NK-92 (cell line): Measurements from ENCODE around the gene CABCOCO1.
"Not testable (repeated sequence)": the region's sequence is repeated elsewhere in the genome, so short reads cannot be mapped to it uniquely, and the experiment has no call there.

Experiments
- DNase-seq: peaks from one replicate; lab custom pipeline; 2025; ENCODE audit not compliant: unreplicated experiment; lab: John Stamatoyannopoulos, UW

CABCOCO1 gene

DNA sequence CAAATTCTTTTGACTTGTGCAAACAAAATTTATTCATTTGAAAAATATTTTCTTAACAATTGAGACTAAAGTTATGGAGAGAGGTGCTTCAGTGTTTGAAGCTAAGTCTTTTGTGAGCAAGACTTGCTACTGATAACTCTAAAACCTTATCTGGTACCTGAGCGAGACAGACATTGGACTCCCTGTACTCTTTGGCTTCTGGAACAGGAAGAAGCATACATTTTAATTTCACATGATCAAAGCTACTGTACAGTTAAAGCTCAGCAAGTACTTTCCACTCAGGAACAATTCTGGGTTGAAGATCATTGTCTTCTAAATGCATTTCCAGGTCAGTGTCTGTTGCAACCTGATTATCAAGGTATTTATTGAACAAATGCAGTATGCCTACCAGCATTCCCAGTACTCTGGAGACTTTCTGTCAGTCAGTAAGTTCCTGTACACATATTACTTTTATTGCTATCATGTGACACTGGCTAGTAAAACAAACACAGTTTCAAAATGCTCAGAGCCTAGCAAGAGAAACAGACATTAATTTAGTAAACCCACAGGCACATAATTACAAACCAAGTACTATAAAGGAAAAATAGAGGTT is 42.4 kb downstream of the CABCOCO1 start:
- no peak for DNase-seq

DNA sequence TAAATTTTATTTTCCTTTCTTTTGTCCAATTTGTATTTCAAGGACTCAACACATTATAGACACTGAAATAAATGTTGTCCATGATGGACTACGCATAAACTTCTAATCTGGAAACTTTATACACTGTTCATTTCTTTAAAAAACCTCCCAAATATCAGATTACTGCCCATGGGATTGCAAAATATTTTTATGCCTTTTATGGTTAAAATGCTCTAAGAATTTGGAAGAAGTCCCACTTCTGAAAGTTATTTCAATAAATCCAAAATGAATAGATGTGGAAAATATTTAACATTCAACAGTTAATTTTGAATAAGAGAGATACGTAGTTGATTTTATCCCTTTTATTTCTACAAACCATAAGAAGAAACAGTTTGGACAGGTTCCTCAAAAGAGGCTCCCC is 46.1 kb downstream of the CABCOCO1 start:
- DNase-seq: no peak

DNA sequence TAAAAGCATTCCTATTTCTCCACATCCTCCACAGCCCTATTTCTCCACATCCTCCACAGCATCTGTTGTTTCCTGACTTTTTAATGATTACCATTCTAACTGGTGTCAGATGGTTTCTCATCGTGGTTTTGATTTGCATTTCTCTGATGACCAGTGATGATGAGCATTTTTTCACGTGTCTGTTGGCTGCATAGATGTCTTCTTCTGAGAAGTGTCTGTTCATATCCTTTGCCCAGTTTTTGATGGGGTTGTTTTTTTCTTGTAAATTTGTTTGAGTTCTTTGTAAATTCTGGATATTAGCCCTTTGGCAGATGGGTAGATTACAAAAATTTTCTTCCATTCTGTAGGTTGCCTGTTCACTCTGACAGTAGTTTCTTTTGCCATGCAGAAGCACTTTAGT is 49.4 kb downstream of the CABCOCO1 start:
- DNase-seq: not testable (repeated sequence)

DNA sequence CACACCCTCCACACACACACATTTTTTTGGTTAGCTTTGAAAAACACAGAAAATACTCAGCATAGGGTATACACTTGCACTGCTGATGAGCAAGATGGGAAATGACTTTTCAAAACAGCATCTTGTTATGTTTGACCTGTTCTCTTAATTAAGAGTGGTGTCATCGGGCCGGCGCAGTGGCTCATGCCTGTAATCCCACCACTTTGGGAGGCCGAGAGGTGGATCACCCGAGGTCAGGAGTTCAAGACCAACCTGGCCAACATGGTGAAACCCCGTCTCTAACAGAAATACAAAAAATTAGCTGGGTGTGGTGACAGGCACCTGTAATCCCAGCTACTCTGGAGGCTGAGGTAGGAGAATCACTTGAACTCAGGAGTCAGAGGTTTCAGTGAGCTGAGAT is 56.7 kb downstream of the CABCOCO1 start:
- DNase-seq: not testable (repeated sequence)

DNA sequence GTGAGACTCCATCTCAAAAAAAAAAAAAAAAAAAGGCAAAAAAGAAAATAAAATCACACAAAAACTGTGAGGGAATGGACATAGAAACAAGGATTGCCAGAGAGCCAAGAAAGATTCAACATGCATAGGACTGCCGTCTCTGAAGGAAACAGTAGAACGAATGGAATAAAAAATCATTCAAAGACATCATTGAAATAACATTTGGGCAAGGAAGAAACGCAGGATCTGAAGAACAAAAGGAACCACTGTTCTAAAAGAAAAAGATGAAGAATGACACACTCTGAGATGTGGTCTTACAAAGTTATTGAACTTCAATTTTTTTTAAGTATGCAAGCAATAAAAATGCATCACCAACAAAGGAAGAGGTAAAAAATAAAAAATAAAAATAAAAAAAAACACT is 57.2 kb downstream of the CABCOCO1 start:
- no peak for DNase-seq

DNA sequence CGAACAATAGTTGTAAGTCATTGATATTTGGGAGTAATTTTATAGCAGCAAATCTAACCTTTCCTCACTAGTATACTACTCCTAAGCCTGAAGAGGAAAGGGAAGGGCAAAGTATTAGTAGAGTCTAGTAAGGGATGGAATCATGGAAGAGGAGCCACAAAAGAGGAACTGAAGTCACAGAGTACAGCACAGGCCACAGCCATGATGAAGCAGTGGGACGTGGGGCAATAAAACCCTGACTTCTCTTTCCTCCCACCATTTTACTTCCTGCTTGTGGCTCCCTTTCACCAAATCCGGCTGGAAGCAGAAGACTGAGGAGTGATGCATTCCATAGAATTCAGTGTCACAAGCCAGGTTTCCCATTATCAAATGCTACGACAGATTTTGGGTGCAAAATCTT is 58.7 kb downstream of the CABCOCO1 start:
- DNase-seq: no peak

DNA sequence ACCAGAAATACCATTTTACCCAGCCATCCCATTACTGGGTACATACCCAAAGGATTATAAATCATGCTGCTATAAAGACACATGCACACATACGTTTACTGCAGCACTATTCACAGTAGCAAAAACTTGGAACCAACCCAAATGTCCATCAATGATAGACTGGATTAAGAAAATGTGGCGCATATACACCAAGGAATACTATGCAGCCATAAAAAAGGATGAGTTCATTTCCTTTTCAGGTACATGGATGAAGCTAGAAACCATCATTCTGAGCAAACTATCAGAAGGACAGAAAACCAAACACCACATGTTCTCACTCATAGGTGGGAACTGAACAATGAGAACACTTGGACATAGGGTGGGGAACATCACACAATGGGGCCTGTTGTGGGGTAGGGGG is 62.5 kb downstream of the CABCOCO1 start:
- DNase-seq: not testable (repeated sequence)

DNA sequence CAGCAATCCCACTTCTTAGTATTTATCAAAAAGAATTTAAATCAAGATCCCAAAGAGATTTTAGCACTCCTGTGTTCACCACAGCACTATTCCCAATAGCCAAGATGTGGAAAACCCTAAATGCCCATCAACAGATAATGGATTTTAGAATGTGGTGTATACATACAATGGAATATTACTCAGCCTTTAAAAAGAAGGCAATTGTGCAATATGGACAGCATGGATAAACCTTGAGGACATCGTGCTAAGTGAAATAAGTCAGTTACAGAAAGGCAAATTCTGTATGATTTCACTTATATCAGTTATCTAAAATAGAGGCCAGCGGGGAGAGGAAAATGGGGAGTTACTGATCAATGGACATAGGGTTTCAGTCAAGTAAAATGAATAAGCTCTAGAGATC is 66.9 kb downstream of the CABCOCO1 start:
- DNase-seq: no peak

DNA sequence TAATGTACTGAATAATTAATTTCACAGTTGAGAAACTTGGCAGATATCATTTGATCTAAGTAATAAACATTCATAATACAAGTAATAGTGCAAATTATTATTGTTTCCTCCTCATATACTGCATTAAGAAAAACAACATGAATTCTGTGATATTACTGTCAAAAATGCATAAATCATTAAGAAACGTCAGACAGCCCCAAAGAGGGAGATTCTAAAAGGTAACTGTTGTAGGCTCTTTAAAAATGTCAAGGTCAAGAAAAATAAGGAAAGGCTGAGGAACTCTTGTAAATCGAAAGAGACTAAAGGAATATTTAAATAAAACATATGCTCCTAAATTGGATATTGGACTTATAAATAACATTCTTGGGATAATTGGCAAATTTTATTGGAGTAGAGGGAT is 67.9 kb downstream of the CABCOCO1 start:
- DNase-seq: no peak

DNA sequence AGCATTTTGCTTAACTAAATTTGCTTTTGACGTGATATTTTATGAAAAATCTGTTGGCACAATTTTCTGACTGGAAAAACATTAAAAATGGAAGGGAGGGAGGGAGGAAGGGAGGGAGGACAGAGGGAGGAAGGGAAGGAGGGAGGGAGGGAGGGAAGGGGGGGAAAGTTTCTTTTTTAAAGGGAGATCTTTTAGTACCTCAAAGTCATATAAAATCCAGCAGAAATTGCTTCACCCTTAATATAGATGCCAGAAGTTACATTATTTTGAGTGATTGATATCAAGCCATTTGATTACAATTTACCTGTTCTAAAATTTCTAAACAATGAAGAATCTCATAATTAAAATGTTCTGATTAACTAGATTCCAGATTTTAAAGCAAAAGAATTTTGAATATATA is 68.9 kb downstream of the CABCOCO1 start:
- no peak for DNase-seq

DNA sequence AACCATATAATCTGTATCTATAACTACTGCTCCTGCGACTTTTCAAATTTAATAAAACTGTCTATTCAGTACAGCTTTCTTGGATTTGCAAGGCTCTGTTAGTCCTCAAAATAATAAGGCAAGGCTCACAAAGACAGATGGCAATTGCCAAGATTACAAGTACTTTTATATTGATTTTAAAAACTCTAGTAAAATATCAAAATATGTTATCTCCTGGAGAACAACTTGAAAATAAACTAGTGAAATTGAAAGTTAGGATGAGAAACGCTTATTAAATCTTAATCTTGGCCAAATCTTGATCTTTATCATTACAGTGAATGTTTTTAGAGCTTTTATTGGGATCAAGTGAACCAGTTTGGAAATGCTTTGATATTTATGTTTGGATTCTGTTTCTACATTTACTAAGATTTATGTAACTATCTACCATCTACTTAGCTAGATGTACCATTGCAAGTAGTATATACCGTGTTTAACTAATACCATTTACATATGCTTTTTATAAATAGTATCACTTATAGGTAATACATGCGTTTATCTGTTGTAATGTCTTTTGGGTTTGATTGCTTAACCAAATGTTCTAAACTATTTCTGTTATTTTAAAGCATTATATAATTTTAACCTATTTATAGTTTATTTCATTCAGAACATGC is 70.0 kb downstream of the CABCOCO1 start:
- no peak for DNase-seq

DNA sequence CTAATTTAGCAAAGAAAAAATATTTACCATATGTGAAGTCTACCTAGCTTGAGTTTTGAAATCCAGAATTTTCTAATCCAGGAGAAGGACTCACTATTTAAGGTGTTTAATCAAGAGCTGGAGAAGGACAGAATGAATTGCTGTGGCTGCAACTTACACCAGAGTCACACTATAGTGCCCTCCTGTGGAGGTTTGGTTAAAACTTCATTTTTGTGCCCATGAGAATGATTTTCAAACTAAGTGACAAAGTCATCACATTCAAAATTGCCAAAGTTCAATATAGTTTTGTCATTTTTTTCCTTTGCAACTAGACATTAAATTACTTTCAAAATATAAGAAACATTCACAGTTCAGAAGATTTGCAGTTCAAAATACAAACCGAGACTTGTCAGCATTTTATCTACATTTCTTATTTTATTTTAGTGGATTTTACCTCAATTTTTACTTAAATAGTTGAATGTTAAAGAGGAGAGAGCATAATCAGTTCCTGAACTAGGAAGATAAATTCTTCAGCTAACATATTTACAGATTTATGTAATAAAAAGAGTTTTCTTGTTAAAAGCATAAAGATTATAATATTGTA is 70.7 kb downstream of the CABCOCO1 start:
- no peak for DNase-seq

DNA sequence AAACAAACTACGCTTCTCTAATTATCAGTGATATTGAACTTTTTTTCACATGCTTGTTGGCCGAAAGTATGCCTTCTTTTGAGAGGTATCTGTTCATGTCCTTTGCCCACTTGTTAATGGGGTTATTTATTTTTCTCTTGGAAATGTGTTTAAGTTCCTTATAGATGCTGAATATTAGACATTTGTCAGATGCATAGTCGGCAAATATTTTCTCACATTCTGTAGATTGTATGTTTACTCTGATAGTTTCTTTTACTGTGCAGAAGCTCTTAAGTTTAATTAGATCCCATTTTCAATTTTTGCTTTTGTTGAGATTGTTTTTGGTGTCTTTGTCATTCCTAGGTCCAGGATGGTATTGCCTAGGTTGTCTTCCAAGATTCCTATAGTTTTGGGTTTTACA is 73.2 kb downstream of the CABCOCO1 start:
- no peak for DNase-seq

DNA sequence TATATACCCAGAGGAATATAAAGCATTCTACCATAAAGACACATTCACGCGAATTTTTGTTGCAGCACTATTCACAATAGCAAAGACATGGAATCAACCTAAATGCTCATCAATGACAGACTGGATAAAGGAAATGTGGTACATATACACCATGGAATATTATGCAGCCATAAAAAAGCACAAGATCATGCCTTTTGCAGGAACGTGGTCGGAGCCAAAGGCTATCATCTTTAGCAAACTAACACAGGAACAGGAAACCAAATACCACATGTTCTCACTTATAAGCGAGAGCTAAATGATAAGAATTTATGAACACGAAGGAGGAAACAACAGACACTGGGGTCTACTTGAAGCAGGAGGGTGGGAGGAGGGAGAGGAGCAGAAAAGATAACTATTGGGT is 74.7 kb downstream of the CABCOCO1 start:
- not testable (repeated sequence) for DNase-seq

DNA sequence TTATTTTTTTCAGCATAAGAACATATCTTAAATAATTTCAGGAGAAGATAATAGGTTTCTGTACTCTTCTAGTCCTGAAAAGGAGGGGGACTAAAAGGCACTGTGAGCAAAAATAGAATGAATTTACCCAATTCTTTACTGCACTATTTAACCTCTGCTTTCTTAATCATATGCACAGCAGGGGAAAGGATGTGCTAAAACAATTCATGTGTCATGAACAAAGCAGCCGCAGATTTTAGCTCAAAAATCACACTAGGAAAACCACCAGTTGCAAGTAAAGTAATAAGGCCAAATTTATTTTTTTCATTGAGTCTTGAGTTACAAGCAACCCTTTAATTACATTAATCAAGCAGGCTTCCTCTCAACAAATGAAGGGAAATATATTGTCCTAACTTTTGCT is 80.1 kb downstream of the CABCOCO1 start:
- DNase-seq: no peak

DNA sequence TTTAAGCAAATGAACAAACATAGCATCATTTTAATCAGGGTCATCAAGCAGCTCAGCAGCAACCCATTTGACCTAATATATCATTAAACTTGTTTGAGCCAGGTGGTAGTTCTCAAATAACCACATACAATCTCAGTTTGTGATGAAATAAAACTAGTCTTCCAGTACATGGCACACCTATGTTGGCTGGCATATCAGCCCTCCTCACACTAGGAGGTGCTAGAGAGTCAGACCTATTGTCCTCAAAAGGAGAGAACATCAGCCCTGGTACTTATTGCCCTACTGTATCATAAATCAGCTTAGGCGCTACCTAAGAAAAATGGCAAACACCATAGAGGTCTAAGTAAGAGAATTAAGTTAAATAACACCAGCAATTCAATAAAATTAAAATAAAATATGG is 81.7 kb downstream of the CABCOCO1 start:
- no peak for DNase-seq

DNA sequence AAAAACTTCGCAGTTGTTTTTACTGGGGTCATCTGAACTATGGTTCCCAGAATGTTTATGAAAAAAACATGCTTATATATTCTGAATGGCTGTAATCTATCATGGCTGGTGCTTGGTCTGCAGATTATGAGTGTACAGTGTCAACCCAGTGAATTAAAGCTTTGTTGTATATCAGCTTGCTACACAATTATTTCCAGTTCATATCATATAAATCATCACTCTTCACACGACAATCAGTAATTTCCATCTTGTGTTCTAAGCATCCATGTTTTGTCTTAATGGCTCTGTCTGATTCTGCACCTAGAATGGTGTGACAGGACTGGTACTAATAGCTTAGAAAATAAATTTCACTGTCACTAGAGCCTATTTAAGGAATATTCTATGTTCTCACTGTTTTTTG is 83.6 kb downstream of the CABCOCO1 start:
- no peak for DNase-seq

DNA sequence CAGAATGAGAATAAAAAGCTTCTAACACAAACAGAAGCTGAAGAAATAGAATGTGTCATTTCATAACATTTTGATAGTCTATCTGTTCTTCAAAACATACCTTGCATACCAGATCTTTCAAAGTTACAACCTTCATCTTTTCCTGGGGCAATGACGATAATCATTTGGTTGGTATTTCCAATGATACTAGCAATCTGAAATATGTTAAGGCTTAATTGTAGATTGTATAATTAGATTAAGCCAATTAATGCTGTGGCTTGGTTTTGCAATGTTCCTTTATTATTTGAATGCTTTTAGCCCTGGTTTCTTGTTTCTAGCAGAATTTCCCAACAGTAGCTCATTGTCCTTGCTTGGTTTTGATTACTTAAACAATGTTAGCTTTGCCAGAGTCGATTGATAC is 84.6 kb downstream of the CABCOCO1 start:
- DNase-seq: no peak

DNA sequence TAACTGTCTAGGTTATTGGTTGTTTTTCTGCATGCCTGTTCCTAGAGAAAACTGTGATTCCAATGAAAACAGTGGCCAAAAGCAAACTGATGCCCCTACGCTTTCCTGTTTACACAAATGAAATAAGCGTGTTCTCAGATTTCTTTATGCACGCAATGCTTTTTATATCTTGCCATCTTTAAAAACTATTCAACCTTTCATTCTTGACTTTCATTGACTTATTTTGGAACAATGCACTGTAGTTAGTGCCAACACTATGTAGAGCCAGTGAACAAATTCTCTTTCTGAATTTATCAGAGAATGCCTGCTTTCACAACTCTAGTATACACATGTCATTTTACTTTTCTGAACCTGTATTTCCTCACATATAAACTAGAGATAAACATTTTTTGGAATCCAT is 86.6 kb downstream of the CABCOCO1 start:
- DNase-seq: no peak

DNA sequence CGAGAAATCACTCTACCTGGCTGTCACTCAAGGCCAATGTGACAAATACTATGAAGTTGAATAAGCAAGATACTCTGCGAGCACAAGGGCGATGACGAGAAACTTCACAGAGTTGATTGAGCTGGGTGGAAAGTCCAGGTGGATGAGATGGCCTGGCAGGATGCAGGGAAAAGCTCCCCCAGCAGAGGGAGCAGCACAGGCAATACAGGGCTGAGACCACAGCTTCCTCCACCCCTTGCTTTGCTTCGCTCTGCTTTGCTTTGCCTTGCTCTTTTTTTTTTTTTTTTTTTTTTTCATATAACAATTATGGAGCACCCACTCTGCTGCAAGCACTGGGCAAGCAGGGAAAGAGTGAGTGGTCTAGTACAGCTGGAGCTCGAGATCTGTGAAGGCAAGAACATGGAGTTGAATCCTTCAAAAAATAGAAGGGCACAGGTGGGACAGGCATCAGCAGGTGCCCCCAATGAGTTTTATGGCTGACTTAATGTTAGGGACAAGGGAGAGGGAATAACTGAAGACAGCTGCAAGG is 88.3 kb downstream of the CABCOCO1 start:
- DNase-seq: no peak

DNA sequence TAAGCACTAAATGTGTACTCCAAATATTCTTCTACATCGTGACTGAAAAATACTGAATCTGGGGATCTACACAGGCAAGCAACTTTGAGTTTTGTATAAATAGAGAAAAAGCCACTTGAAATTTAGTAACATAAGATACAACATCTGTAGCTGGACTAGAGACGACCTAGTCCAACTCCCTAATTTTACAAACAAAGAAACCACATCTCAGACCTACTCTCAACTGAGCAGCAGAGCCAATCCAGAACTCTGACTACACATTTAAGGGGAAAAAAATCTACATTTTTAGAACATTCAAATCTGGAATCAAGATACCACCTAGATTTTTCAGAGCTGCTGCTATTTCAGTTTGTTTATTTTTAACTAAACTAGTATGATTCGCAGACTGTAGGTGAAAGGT is 88.9 kb downstream of the CABCOCO1 start:
- DNase-seq: no peak

DNA sequence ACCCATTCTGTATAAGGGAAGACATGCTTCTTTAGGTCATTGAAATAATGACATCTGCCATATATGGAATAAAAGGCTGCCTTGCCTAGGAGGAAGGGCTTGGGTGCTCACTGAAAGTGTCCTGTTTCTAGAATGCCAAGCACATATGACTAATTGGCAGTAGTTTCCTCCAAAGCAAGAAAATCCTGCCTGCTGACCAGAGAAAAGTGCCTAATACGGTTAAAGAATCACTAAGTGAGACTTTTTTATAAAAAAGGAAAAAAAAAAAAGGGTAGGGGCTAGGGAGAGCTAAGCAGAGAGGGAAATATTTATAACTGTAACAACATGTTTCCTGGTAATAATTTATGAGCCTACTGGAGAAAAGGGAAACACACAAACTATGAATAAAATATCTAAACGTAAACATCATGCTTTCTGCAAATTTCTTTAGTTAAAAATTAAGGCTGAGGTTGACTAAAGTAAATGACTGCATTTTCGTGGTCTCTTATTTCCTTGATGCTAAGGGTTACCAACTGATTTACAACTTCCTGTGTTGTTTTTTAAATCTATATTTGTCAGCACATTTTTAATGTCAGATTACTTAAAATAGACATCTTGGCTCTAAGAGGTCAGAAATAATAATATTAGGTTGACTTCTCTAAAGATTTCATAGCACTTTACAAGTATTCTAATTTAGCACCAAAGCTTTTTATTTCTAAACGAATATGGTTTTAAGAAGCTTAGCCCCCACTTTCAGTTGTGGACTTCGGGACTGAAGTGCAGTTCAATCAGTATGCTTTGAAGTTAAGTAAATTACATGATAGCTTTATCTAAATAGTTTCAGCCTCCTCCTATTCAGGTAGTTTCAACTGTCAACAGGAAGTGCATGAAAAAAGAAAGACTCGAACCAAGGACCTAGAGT is 89.6 kb downstream of the CABCOCO1 start:
- DNase-seq: no peak
